ENCODE results near the gene KCNAB2. TPM values are rescaled to one million over a fixed set of nuclear protein-coding genes. Genes with fewer than 3 reads are reported as not detected.
A peak's percentile ranks its signal among the peaks of the same experiment; 100 is the strongest.

Gene KCNAB2
- total RNA-seq, 2 experiments from 2014 or later: 290 to 299 TPM

- Mint-ChIP-seq H3K4me3 (no peak overlapping the region), H3K27me3 (no peaks in the 10 kb centered on the region), H3K4me1 (ENCODE audit: low read depth) (peaks cover 14% of the 10 kb centered on the region), H3K9me3 (no peaks in the 10 kb centered on the region), H3K27ac (no peak overlapping the region), H3K36me3 (ENCODE audit: low read depth) (no peaks in the 10 kb centered on the region)
- POLR2A ChIA-PET: no interaction called here
- intact Hi-C loops (cut with micrococcal nuclease): no loop called here
- DNase-seq: no peak
- no peak for ATAC-seq
- CTCF ChIA-PET: no interaction called here
- TF ChIP-seq CTCF (IDR thresholded peaks at IDR 0.05): no peak
Observed at GRCh38 chr1:5999711-6000443, 45.8 kb upstream of the KCNAB2 start.

- CTCF ChIA-PET: no interaction called here
- ATAC-seq (no peak), DNase-seq (no peak)
- intact Hi-C loops (cut with micrococcal nuclease): no loop called here
- POLR2A ChIA-PET: no interaction called here
- Mint-ChIP-seq H3K4me1 (ENCODE audit: low read depth) (peaks cover 14% of the 10 kb centered on the region), H3K36me3 (ENCODE audit: low read depth) (no peaks in the 10 kb centered on the region), H3K4me3 (no peak overlapping the region), H3K27me3 (no peaks in the 10 kb centered on the region), H3K9me3 (no peaks in the 10 kb centered on the region), H3K27ac (no peak overlapping the region)
- no peak for TF ChIP-seq CTCF (IDR thresholded peaks at IDR 0.05)
Observed at GRCh38 chr1:6000444-6001288, 45.0 kb upstream of the KCNAB2 start.

GRCh38 chr1:6001992-6002576, 43.6 kb upstream of the KCNAB2 start:
- ATAC-seq (no peak), DNase-seq (peak; percentile 18)
- ChIA-PET POLR2A (interaction anchor here (0.6 to 2.0 kb wide), 4 partner anchors 8 to 1754 kb away, joined by 3 to 5 read pairs (median 4); no protein-coding TSS in a partner anchor), CTCF (no interaction called here)
- no peak for TF ChIP-seq CTCF (IDR thresholded peaks at IDR 0.05)
- H3K27me3 Mint-ChIP-seq: no peaks in the 10 kb centered on the region
- peaks cover 19% of the 10 kb centered on the region for H3K4me1 Mint-ChIP-seq (ENCODE audit: low read depth)
- no peak overlapping the region for H3K4me3 Mint-ChIP-seq
- H3K9me3 Mint-ChIP-seq: no peaks in the 10 kb centered on the region
- intact Hi-C loops (cut with micrococcal nuclease): no loop called here
- H3K27ac Mint-ChIP-seq: no peak overlapping the region
- no peaks in the 10 kb centered on the region for H3K36me3 Mint-ChIP-seq (ENCODE audit: low read depth)

- no peak overlapping the region for H3K4me3 Mint-ChIP-seq
- no peak for ATAC-seq
- H3K36me3 Mint-ChIP-seq (ENCODE audit: low read depth): no peaks in the 10 kb centered on the region
- no peaks in the 10 kb centered on the region for H3K9me3 Mint-ChIP-seq
- no peak overlapping the region for H3K27ac Mint-ChIP-seq
- no peaks in the 10 kb centered on the region for H3K27me3 Mint-ChIP-seq
- DNase-seq: no peak
- ChIA-PET POLR2A (interaction anchor here (1.3 to 2.0 kb wide), 4 partner anchors 9 to 23 kb away, joined by 3 to 5 read pairs (median 4); partner anchors contain the start of gene NPHP4), CTCF (no interaction called here)
- intact Hi-C loops (cut with micrococcal nuclease): no loop called here
- TF ChIP-seq CTCF (IDR thresholded peaks at IDR 0.05): no peak
- H3K4me1 Mint-ChIP-seq (ENCODE audit: low read depth): peaks cover 14% of the 10 kb centered on the region
Observed at GRCh38 chr1:6002714-6003501, 42.8 kb upstream of the KCNAB2 start.

All from activated CD8-positive, alpha-beta T cell treated with anti-CD3 and anti-CD28 coated beads for 36 hours (primary cell).